Vein endothelial cell (primary cell): ENCODE measurements around the gene ACAD8. TPM values are rescaled to one million over a fixed set of nuclear protein-coding genes. Genes with fewer than 3 reads are reported as not detected.

ENCODE experiments used
- total RNA-seq: library from RNA; depleted of rRNA; stranded (reverse); fragments of >200 nt; gene quantifications from 2 replicates; pipeline ENCODE4 v1.2.3, GENCODE V29; 2012

Gene ACAD8
- 18.0 and 18.3 TPM in 2 replicates for total RNA-seq

DNA sequence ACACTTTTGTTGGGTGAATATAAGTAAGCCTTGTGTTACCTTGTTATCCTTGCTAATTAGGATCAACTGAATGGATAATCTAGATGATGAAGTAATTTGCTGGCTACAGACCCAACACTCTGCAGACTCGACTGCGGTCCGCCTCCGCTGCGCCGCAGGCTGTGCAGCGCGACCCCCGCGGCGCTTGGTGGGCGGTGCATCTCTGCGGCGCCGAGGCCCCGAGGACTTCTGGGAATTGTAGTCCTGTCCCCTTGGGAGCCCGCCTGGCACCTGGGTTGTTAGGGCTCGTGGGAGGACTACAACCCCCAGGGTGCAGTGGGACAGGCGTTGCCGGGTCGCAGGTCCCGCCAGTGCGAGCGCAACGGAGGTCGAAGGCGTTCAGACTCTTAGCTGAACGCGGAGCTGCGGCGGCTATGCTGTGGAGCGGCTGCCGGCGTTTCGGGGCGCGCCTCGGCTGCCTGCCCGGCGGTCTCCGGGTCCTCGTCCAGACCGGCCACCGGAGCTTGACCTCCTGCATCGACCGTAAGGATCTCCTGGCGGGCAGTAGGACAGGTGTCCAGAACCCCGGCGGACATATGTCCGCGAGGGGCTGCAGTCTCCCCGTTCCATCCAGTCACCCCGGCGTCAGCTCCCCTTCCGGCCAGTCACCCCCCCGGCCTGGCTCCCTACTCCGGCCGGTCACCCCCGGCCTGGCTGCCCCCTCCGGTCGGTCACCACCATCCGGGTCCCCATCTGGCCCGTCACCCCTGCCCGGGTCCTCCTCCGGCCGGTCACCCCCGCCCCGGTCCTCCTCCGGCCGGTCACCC is at the start of gene ACAD8, which contains the start of gene THYN1:
ACAD8 (plus strand) TSS at position 381 of the 806 bp plus-strand sequence; CDS start at position 414, 33 bp downstream.
THYN1 (minus strand) TSS at position 165 of the 806 bp plus-strand sequence. CDS start 470 bp downstream, outside the sequence.

DNA sequence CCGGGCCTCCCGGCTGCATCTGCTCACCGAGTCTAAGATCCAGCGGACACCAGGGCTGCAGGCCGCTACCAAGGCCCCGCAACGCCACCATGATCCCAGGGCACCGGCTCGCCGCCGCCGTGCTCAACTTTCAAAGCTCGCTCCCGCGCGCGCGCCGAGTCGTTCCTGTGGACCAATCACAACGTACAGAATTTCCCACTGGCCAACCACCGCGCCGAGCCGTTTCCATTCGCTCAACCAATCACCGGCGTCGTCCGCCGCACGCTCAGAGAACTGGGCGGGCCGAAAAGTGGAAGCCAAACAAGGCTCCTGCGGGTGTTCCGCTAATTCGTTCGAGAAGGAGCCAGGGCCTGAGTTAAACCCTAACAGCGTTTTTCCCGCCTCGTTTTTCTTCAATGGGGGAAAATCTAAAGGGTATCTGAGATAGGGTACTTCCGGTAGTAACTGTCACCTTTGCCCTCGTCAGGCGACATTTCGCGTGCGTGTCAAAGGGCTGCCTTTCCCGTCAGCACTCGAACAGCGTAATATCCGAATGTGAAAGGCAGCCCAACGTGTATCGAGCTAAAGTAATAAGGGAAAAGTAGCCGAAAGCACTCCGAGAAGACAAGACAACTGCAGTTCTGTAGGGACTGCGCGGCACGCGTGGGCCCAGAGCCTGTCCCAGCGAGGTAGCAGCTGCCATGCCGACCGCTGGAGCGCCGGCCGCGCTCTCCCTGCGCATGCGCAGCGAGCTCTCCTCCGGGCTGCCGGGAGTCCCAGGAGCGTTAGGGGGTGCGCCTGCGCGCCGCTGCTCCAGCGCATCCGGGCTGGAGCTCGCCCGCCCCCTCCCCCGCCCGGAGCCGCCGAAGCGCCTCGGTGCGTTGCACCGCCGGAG is 29.3 kb upstream of the ACAD8 start, which contains the start of the genes NCAPD3 and VPS26B:
NCAPD3 (minus strand) TSS at position 132 of the 874 bp plus-strand sequence; CDS start at position 91, 41 bp downstream.
VPS26B (plus strand) TSS at position 836 of the 874 bp plus-strand sequence. CDS start 452 bp downstream, outside the sequence.

DNA sequence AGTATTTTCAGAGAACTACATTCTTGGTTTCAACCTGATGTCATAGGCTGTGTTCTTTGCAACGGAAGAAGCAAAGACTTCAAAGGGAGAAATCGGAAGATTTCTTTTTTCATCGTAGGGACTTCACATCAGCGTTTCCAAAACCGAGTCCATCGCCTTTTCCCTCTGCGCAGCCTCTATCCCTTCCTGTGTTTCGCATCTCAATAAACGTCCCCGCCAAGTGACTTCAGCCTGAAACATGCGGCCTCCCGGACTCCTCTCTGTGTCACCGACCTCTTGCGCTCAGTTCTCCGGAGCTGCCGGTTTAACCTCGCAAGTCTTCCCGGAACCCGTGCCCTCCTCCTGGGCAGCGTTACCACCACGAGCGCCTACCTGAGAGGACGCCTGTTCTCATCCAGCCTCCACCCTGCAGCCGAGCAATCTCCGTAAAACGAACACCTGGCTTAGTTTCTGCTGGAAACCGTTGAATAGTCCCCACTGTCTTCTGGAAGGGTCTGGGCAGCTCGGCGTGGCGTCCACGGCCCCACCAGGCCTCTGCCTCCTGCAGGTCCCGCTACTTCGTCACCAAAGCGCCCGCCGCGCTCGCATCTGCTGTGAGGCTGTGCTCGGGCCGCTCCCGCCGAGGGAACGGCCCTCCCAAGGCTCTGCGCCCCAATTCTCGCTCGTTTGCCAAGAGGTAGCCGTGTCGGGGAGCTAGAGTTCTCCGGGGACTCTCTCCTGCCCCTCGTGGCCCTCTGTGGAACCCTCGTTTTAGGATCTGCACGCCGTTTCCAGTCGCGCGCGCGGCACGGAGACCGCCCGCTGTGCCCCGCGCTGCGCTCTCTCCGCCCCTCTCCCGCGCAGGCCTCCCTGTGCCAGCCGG is 22.4 kb downstream of the ACAD8 start, which contains the start of gene GLB1L3:
GLB1L3 (plus strand) TSS at position 846 of the 862 bp plus-strand sequence. CDS start 362 bp downstream, outside the sequence.

Other genes starting within 250 kb of the ACAD8 start
- gene JAM3, start 184.5 kb upstream of the ACAD8 start, total RNA-seq, result 13.7 and 80.5 TPM in 2 replicates
- gene NCAPD3, start 29.6 kb upstream of the ACAD8 start, total RNA-seq, result 18.0 and 29.7 TPM in 2 replicates
- gene VPS26B, start 28.9 kb upstream of the ACAD8 start, total RNA-seq, result 44.4 and 47.1 TPM in 2 replicates
- 50.2 and 51.9 TPM in 2 replicates for gene THYN1, start 216 bp upstream of the ACAD8 start, total RNA-seq
- not detected in 2 replicates for gene GLB1L3, start 22.8 kb downstream of the ACAD8 start, total RNA-seq
- 0.67 and 1.6 TPM in 2 replicates for gene GLB1L2, start 78.4 kb downstream of the ACAD8 start, total RNA-seq
- gene B3GAT1, start 158.7 kb downstream of the ACAD8 start, total RNA-seq, result not detected in 2 replicates